ENCODE measurements around the gene RALBP1. TPM values are rescaled to one million over a fixed set of nuclear protein-coding genes. Genes with fewer than 3 reads are reported as not detected.
"Not testable (repeated sequence)": the region's sequence is repeated elsewhere in the genome, so short reads cannot be mapped to it uniquely, and the experiment has no call there.

The RALBP1 gene
- total RNA-seq (ENCODE audit: insufficient read depth, low replicate concordance) = 61.9 TPM

DNA sequence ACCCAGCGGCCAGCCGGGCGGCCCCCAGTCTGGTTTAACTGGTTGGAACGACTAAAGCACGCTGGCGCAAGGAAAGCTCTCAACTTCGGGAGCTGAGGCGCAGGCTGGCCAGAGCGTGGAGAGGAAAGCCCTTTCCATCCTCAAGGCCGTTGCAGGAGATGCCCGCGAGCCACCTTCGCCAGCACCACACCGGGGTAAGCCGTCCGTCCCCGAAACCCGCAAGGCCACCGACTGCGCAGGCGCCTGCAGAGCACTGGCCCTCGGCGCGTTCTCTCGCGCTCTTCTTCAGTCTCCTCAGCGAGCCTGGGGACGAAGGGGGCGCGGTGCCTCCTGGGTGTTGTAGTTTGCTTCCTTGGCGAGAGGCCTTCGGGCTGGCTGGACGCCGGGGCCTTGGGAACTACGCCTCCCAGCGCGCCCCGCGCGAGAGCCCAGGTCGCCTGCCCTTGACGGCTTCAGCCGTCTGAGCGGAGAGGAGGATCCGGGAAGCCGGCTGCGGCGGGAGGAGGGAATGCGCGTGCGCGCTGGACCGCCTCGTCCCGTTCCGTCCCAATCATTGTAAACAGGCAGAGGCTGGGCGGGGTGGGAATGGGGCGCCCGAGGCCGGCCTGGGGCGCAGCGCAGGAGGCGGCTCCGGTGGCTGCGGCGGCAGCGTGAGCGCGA, at the start of gene RALBP1:
Gene RALBP1, plus strand, starts transcription at position 531 of the 660 bp plus-strand sequence. CDS start 37,533 bp downstream, outside the sequence.
- DNase-seq (ENCODE audit: low spot score) = peak; percentile 100

DNA sequence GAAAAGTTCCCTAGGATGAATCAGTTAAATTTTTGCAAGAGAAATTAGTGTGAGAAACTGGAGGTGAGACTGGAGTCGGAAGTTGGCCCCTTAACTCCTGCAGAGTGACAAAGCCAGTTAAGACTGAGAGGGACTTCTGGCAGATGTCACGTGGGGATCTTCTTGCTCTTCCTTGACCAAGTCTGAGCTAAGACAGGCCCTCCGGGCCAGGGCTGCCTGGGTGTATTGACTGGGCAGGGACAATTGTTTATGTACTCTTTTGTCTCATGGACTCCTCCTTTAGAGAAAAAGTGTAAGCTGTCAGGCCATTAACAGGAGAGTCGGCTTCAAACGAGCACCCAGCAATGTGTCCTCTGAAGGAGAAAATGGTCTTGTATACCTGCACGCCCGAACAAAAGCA, 48.6 kb upstream of the RALBP1 start:
- no peak for DNase-seq (ENCODE audit: low spot score)

DNA sequence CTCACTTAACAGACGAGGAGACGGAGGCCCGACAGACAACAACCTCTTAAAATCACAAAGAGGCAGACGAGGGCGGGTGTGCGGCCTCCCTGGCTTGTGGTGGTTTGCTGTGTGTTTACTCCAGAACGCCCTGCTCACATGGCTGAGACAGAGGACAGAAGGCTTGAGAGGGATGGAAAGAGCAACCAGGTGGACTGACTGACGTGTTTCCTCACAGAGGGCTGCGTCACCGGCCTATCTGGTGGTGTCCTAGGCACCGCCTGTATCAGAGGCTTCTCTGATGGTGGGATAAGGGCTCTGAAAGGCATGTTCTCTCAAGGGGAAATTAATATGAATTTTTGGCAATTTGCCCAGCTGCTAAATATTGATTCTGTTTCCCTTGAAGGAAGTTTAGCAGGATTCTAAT, 47.0 kb upstream of the RALBP1 start:
- no peak for DNase-seq (ENCODE audit: low spot score)

DNA sequence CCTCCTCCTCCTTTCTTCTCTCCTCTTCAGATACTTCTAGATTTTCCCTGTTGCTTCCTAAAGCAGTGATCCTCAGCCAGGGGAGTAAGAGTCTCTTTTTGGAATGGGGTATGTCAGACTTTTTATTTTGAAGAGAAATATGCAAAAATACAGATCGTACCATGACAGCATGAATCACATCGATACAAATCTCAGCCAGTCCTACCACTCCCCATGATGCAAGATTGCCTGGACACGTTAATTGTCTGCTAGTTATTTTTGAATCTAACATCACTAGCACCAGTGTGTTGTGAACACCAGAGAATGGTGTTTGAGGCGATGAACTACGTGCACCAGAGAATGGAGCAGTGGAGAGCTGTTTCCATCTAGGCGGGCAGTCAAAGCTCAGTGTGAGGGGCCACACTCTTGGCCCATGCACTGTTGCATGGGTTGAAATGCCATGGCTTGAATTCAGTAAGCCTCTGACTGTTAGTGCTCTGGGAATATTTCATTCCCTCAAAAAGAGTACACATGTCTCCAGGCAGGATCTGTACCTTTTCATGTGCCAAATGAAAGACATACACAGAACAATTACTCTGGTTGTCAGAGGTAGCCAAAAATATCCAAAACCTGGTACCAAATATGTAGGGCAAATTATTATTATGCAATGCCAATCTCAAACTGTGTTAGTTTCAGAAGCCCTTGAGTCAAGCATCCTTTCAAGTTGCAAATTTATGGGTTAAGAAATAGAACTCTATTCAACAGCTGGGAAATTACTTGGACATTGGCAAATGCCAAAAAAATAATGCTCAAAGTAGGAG, 46.3 kb upstream of the RALBP1 start:
- DNase-seq (ENCODE audit: low spot score) = no peak

GRCh38 chr18:9429662-9429993, 45.7 kb upstream of the RALBP1 start:
- no peak for DNase-seq (ENCODE audit: low spot score)

DNA sequence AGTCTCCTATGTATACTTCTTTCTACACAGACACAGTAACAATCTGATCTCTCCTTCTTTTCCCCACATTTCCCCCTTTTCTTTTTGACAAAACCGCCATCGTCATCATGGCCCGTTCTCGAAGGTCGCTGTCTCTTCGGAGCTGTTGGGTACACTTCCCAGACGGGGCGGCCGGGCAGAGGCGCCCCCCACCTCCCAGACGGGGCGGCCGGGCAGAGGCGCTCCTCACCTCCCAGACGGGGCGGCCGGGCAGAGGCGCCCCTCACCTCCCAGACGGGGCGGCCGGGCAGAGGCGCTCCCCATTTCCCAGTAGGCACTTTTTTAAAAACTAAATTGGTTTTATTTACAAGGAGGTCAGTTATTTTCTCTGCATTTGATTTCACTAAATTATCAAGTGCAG, 45.0 kb upstream of the RALBP1 start:
- DNase-seq (ENCODE audit: low spot score) = not testable (repeated sequence)

GRCh38 chr18:9431296-9431695, 44.0 kb upstream of the RALBP1 start:
- DNase-seq (ENCODE audit: low spot score) = no peak

DNA sequence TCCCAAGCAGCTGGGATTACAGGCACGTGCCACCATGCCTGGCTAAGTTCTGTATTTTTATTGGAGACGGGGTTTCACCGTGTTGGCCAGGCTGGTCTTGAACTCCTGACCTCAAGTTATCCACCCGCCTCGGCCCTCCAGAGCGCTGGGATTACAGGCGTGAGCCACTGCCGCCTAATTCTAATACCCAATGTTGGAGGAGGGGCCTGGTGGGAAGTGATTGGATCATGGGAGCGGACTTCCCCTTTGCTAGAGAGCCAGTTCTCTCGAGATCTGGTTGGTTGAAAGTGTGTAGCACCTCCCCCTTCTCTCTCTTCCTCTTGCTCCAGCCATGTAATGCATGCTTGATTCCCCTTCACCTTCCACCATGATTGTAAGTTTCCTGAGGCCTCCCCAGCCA, 42.2 kb upstream of the RALBP1 start:
- DNase-seq (ENCODE audit: low spot score) = not testable (repeated sequence)

- DNase-seq (ENCODE audit: low spot score) = peak; percentile 47
Observed at GRCh38 chr18:9433671-9434121, 41.6 kb upstream of the RALBP1 start.

GRCh38 chr18:9434122-9434701, 41.1 kb upstream of the RALBP1 start:
- no peak for DNase-seq (ENCODE audit: low spot score)

- no peak for DNase-seq (ENCODE audit: low spot score)
Observed at GRCh38 chr18:9435041-9435440, 40.3 kb upstream of the RALBP1 start.

- DNase-seq (ENCODE audit: low spot score) = peak; percentile 69
Observed at GRCh38 chr18:9436206-9436929, 38.9 kb upstream of the RALBP1 start.

GRCh38 chr18:9437021-9437437, 38.3 kb upstream of the RALBP1 start:
- peak; percentile 41 for DNase-seq (ENCODE audit: low spot score)

DNA sequence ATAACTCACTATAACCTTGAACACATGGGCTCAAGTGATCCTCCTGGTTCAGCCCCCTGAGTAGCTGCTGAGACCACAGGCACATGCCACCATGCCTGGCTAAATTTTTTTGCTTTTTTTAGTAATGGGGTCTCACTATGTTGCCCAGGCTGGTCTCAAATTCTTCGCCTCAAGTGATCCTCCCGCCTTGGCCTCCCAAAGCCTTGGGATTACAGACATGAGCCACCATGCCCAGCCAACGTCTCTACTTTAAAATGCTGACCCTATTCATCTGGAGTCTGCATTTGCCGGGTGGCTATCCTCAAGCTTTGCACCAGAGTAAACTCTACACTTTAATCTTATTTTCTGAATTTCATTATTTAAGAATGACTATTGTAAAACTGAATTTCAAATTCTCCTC, 37.6 kb upstream of the RALBP1 start:
- no peak for DNase-seq (ENCODE audit: low spot score)

DNA sequence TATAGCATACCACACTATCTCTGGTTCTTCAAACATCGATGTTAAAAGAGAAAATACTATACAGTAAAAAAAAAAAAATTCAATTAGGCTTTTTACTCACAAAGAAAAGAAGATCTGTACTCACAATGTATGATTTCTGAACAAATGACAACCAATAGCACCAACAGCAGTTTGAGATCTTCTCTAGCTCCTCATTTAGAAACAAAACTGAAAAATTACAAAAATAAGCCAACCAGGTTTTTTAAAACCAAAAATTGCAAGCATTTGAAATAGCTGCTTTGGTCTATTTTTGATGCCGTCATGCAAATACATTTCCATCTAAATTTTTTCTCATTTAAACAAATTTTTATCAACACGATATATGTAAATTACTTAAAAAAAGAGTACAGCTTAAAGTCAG, 34.3 kb upstream of the RALBP1 start:
- no peak for DNase-seq (ENCODE audit: low spot score)

DNA sequence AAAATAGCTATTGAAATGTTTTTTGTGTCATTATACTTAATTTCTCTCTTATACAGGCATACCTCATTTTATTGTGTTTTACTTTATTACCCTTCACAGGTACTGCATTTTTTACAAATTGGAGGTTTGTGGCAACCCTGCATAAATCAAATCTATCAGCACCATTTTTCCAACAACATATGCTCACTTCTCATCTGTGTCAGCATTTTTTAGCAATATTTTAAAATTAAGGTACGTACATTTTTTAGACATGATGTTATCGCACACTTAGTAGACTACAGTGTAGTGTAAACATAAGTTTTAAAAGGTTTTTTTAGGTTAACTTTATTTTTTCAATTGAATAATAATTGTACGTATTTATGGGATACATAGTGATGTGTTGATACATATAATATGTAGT, 30.8 kb upstream of the RALBP1 start:
- DNase-seq (ENCODE audit: low spot score) = no peak

- DNase-seq (ENCODE audit: low spot score) = no peak
Observed at GRCh38 chr18:9446839-9447238, 28.5 kb upstream of the RALBP1 start.

- DNase-seq (ENCODE audit: low spot score) = no peak
Observed at GRCh38 chr18:9447334-9447733, 28.0 kb upstream of the RALBP1 start.

DNA sequence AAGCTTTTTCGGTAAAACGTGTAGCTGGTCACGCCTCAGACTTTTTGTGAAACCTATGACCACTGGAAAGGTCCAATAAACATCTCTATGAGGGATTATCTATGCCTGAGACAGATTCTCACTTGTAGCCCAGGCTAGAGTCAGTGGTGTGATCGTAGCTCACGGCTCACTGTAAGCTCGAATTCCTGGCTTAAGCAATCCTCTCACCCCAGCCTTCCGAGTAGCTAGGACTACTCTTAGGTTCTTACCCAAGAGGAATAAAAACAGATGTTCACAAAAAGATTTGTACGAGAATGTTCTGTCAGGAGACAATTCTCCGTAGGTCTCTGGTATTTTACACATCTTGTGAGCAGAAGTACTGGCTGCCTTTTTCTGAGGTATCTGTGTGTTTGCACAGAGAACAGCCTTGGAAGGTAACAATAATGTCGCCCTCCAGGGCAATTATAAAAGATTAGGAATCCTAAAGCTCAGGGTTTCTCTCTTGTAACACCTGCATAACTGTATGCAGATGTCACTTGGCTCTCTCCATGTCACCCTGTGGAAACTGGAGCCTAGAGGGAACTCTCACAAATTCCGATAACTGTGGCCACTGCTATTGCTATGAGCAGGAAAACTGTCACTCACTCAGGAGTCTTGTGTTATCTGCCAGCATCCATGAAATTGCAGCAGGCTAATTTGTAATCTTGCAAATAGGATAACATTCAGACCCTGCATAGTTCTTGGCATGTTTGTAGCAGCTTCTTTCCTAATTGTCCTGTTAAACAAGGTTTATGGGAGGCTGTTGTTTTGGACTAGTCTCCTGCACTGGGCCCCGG, 25.5 kb upstream of the RALBP1 start:
- no peak for DNase-seq (ENCODE audit: low spot score)

DNA sequence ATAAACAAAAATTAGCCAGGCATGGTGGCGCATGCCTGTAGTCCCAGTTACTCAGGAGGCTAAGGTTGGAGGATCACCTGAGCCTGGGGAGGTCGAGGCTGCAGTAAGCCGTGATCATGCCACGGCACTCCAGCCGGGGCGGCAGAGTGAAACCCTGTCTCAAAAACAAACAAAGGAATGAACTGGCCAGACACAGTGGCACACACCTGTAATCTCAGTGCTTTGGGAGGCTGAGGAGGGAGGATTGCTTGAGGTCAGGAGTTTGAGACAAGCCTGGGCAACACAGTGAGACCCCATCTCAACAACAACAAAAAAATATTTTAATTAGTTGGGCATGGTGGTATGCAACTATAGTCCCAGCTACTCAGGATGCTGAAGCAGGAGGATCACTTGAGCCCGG, 24.4 kb upstream of the RALBP1 start:
- not testable (repeated sequence) for DNase-seq (ENCODE audit: low spot score)

DNA sequence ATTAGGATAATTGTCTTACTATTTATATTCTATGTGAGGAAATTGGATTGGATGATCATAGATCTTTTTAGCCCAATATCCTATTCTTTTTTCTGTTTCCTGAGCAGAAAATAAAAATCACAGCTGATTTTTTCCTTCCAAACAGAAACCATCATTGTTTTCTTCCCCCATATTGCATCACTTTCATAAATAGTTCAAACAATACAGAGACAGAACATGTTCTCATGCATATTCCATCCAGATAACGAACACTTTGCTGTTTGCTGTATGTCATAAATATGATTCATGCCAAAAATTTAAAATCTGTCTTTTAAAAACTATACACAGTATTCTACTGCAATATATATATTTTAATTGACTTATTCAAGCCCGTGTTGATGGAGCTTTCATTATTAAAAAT, 22.0 kb upstream of the RALBP1 start:
- no peak for DNase-seq (ENCODE audit: low spot score)

All from umbilical cord (tissue), 2 donors.